A673 (cell line): ENCODE measurements around the gene ATP2C1. TPM values are rescaled to one million over a fixed set of nuclear protein-coding genes. Genes with fewer than 3 reads are reported as not detected.

Source experiments
- BruUV-seq: library from RNA; stranded (reverse); fragments of 400-500 nt; replicated peaks from 2 replicates; lab custom pipeline; 2021; lab: Mats Ljungman, UMichigan
- CTCF ChIA-PET: fragments of 300-600 bp; sonication (Branson Sonifier 250); formaldehyde crosslinking; loops from one replicate; lab custom pipeline; 2022; ENCODE audit warnings: antibody characterized with exemption; lab: Charles Lee
- POLR2A ChIA-PET: fragments of 300-600 bp; sonication (Branson Sonifier 250); formaldehyde crosslinking; loops from one replicate; lab custom pipeline; 2022; ENCODE audit warnings: antibody characterized with exemption; ENCODE audit not compliant: low non-redundant PET; lab: Charles Lee
- DNase-seq: peaks from one replicate; pipeline ENCODE4 v3.0.0-alpha.2; 2015; ENCODE audit warnings: low spot score
- H3K27ac ChIP-seq: fragments of 200-600 bp; sonication (generic); 2 replicates; pipeline ENCODE4 v1.5.1; 2016; ENCODE audit warnings: mixed run types, low read depth, mild to moderate bottlenecking, mixed read lengths, antibody characterized with exemption, low read length; ENCODE audit not compliant: poor library complexity, severe bottlenecking
- H3K27me3 ChIP-seq: fragments of 200-600 bp; sonication (generic); replicated peaks from 2 replicates; pipeline ENCODE4 v1.6.1; 2017; ENCODE audit warnings: mixed run types, low read depth, mild to moderate bottlenecking, mixed read lengths, antibody characterized with exemption, low read length; ENCODE audit not compliant: insufficient read depth, poor library complexity
- H3K36me3 ChIP-seq: fragments of 200-600 bp; sonication (generic); 2 replicates; pipeline ENCODE4 v1.6.1; 2016; ENCODE audit warnings: mixed run types, mild to moderate bottlenecking, mixed read lengths, antibody characterized with exemption, low read length; ENCODE audit not compliant: insufficient read depth, poor library complexity, severe bottlenecking
- H3K4me1 ChIP-seq: fragments of 200-600 bp; sonication (generic); 2 replicates; pipeline ENCODE4 v1.6.1; 2017; ENCODE audit warnings: mixed run types, mild to moderate bottlenecking, mixed read lengths, antibody characterized with exemption, low read length; ENCODE audit not compliant: insufficient read depth, poor library complexity, severe bottlenecking
- H3K4me3 ChIP-seq: fragments of 200-600 bp; sonication (generic); 2 replicates; pipeline ENCODE4 v1.5.1; 2016; ENCODE audit warnings: low read depth, mixed run types, mild to moderate bottlenecking, mixed read lengths, low read length; ENCODE audit not compliant: poor library complexity, severe bottlenecking
- H3K9me3 ChIP-seq: fragments of 200-600 bp; sonication (generic); 2 replicates; pipeline ENCODE4 v1.6.1; 2016; ENCODE audit warnings: mixed run types, low read depth, mild to moderate bottlenecking, mixed read lengths, antibody characterized with exemption, low read length; ENCODE audit not compliant: poor library complexity, severe bottlenecking
- CTCF ChIP-seq: fragments of 300-800, 200-600 bp; sonication (generic); conservative IDR thresholded peaks from 2 replicates; pipeline ENCODE4 v1.5.1; 2017; ENCODE audit warnings: low read depth, mild to moderate bottlenecking, antibody characterized with exemption, low read length, moderate library complexity, mixed read lengths
- EZH2 ChIP-seq: fragments of 200-600 bp; sonication (generic); IDR thresholded peaks from 2 replicates; pipeline ENCODE4 v1.6.1; 2017; ENCODE audit warnings: borderline replicate concordance, low read depth, mild to moderate bottlenecking, mixed read lengths, antibody characterized with exemption, low read length; ENCODE audit not compliant: poor library complexity, severe bottlenecking
- intact Hi-C: fragments of 100-400 bp; cut with micrococcal nuclease; formaldehyde crosslinking; loops from one replicate; pipeline ENCODE4 v1.10.0; 2022; ENCODE audit not compliant: unreplicated experiment
- total RNA-seq: library from RNA; stranded (reverse); gene quantifications from 2 replicates; pipeline ENCODE4 v1.2.3, GENCODE V29; 2021

The ATP2C1 gene
- total RNA-seq, 1 experiment from 2014 or later: 75.9 TPM

GRCh38 chr3:130865489-130865888 lies 28.4 kb upstream of the ATP2C1 start:
- Histone ChIP-seq H3K4me3 (no peak overlapping the region), H3K27ac (no peak overlapping the region), H3K27me3 (no peaks in the 10 kb centered on the region), H3K9me3 (no peaks in the 10 kb centered on the region), H3K4me1 (no peaks in the 10 kb centered on the region), H3K36me3 (no peaks in the 10 kb centered on the region)
- TF ChIP-seq EZH2: no peak
- POLR2A ChIA-PET: no interaction called here
- no TSS peak for BruUV-seq
- CTCF ChIA-PET: no interaction called here
- DNase-seq: no peak
- intact Hi-C loops: no loop called here

DNA sequence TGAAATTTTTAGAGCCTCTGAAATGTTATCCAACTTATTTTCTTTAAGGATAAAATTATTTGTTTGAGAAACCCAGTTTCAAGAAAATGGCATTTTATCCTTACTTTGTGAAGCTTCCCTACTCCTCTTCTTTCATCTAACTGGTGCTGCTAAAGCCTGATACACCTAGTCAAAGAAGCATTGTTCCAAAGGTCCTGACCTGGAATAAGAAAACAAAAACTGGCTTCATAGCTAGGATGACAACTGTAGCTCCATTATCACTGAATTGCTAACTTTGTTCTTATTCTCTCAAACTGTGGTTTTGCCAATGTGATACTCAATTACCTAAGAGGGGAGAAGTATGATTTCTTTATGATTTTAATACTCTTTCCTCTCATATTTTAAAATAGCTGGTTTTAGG lies 27.6 kb upstream of the ATP2C1 start:
- ChIA-PET POLR2A (no interaction called here), CTCF (no interaction called here)
- no TSS peak for BruUV-seq
- no peaks in the 10 kb centered on the region for H3K9me3 ChIP-seq
- intact Hi-C loops: no loop called here
- no peaks in the 10 kb centered on the region for H3K36me3 ChIP-seq
- no peaks in the 10 kb centered on the region for H3K4me1 ChIP-seq
- no peak overlapping the region for H3K4me3 ChIP-seq
- no peak for DNase-seq
- H3K27me3 ChIP-seq: no peaks in the 10 kb centered on the region
- no peak overlapping the region for H3K27ac ChIP-seq
- no peak for TF ChIP-seq EZH2
- no peak for TF ChIP-seq CTCF

GRCh38 chr3:130870423-130870822 lies 23.5 kb upstream of the ATP2C1 start:
- Histone ChIP-seq H3K4me3 (no peak overlapping the region), H3K27me3 (no peaks in the 10 kb centered on the region), H3K36me3 (no peaks in the 10 kb centered on the region), H3K9me3 (no peaks in the 10 kb centered on the region), H3K27ac (no peak overlapping the region), H3K4me1 (no peaks in the 10 kb centered on the region)
- intact Hi-C loops: no loop called here
- ChIA-PET CTCF (no interaction called here), POLR2A (no interaction called here)
- no peak for TF ChIP-seq EZH2
- no peak for DNase-seq
- BruUV-seq: no TSS peak

DNA sequence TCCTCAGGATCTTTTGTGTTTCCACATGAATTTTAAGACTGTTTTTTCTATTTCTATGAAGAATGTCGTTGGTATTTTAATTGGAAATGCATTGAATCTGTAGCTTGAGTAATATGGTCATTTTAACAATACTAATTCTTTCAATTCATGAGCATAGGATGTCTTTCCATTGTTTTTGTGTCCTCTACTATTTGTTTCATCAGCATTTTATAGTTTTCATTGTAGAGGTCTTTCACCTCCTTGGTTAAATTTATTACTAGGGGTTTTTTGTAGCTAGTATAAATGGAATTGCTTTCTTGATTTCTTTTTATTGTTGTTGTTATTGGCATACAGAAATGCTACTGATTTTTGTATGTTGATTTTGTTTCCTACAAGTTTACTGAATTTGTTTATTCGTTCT lies 17.3 kb upstream of the ATP2C1 start:
- ChIA-PET CTCF (no interaction called here), POLR2A (no interaction called here)
- no peaks in the 10 kb centered on the region for H3K36me3 ChIP-seq
- no peak for DNase-seq
- no peak overlapping the region for H3K4me3 ChIP-seq
- intact Hi-C loops: no loop called here
- peaks cover 6% of the 10 kb centered on the region for H3K9me3 ChIP-seq
- no peaks in the 10 kb centered on the region for H3K4me1 ChIP-seq
- no TSS peak for BruUV-seq
- TF ChIP-seq EZH2 (no peak), CTCF (no peak)
- H3K27me3 ChIP-seq: no peaks in the 10 kb centered on the region
- H3K27ac ChIP-seq: no peak overlapping the region
